ENCODE data around the gene OVOL1. TPM values are rescaled to one million over a fixed set of nuclear protein-coding genes. Genes with fewer than 3 reads are reported as not detected.

OVOL1 gene
- total and polyA plus RNA-seq, 2 of the 8 experiments (the other 6 are each of a cell fraction or from before 2014, with no cell fraction given): 2.6 to 3.4 TPM

GRCh38 chr11:65790104-65790901, 3.4 kb downstream of the OVOL1 start:
- peaks cover 18 to 36% (median 32%) of the 10 kb centered on the region in 4 experiments for H3K27me3 ChIP-seq (replicated peaks in 1 of 4; ENCODE audit: control insufficient read depth in 3 of 4, extremely low read depth in 1 of 4, insufficient read depth in 3 of 4, low read length in 3 of 4)
- 88% methylated on average over 13 of the region's 13 CpGs; no CpG with 5 or more reads in 1 of the 2 experiments for WGBS, 2 experiments (ENCODE audit: extremely low coverage in 1 of 2, insufficient coverage in 1 of 2, insufficient read length in 1 of 2, insufficient replicate concordance in 2 of 2, low coverage in 1 of 2, low lambda C conversion rate in 2 of 2, missing lambda C conversion rate in 1 of 2)
- H3K4me2 ChIP-seq (ENCODE audit: insufficient read depth in 1 of 2, low read depth in 2 of 2, low read length in 2 of 2): peak overlapping the region in 1 of 2 experiments; percentile 11; a peak in 1 of 4 replicates
- no peak for TF ChIP-seq EP300 (IDR thresholded peaks at IDR 0.05; ENCODE audit: borderline replicate concordance in 1 of 2, low read depth in 2 of 2, low read length in 2 of 2)
- TF ChIP-seq MAFK (IDR thresholded peaks at IDR 0.05; ENCODE audit: low read depth, low read length): no peak
- TF ChIP-seq RBBP5 (IDR thresholded peaks at IDR 0.05; ENCODE audit: borderline replicate concordance, low read depth, low read length): no peak
- no peak for TF ChIP-seq RXRA (IDR thresholded peaks at IDR 0.05; ENCODE audit: insufficient read depth, low read depth, low read length)
- no peak for TF ChIP-seq ATF2 (IDR thresholded peaks at IDR 0.05; ENCODE audit: low read length)
- TF ChIP-seq POU5F1 (IDR thresholded peaks at IDR 0.05; ENCODE audit: low read depth, low read length): no peak
- no peak for TF ChIP-seq GABPA (IDR thresholded peaks at IDR 0.05; ENCODE audit: borderline replicate concordance, insufficient read depth, low read length)
- no peak for TF ChIP-seq NANOG (IDR thresholded peaks at IDR 0.05; ENCODE audit: insufficient read depth, low read depth, low read length, poor library complexity, severe bottlenecking)

More at GRCh38 chr11:65790104-65790901, 3.4 kb downstream of the OVOL1 start:
- no peaks in the 10 kb centered on the region for H3K79me2 ChIP-seq (ENCODE audit: control insufficient read depth in 1 of 2, insufficient read depth in 2 of 2, low read length in 2 of 2)
- no peak overlapping the region for H2AFZ ChIP-seq (ENCODE audit: low read length)
- no peak overlapping the region for H3K14ac ChIP-seq (ENCODE audit: insufficient read length)
- H3K4me3 ChIP-seq (ENCODE audit: extremely low read depth in 1 of 4, insufficient read depth in 2 of 4, low read depth in 3 of 4, low read length in 4 of 4): no peak overlapping the region
- no peaks in the 10 kb centered on the region for H3K9me3 ChIP-seq (ENCODE audit: insufficient read depth in 2 of 2, low read depth in 1 of 2, low read length in 1 of 2)
- FAIRE-seq (no peak), DNase-seq (ENCODE audit: low read depth in 1 of 2, low spot score in 2 of 2) (no peak)
- peak overlapping the region; percentile 60 for H2BK120ac ChIP-seq (replicated peaks; ENCODE audit: low read depth, low read length)
- H2BK15ac ChIP-seq (ENCODE audit: low read length): peak overlapping the region; percentile 75; the same call in 1 of the 2 replicates
- H3K4me1 ChIP-seq (replicated peaks in 1 of 4; ENCODE audit: control insufficient read depth in 3 of 4, insufficient read depth in 4 of 4, low read length in 3 of 4): peaks cover 14 to 30% (median 25%) of the 10 kb centered on the region in 4 experiments
- CTCF ChIA-PET (ENCODE audit: partially characterized antibody): interaction anchor here (0.6 to 12.7 kb wide), 15 partner anchors 9 to 276 kb away, joined by 3 to 128 read pairs (median 4); partner anchors contain the start of genes AP5B1 and MUS81
- H4K20me1 ChIP-seq (replicated peaks in 1 of 2; ENCODE audit: control insufficient read depth in 1 of 2, insufficient read depth in 2 of 2, low read length in 2 of 2): peaks cover 0 to 3% of the 10 kb centered on the region in 2 experiments
- H3K56ac ChIP-seq (replicated peaks; ENCODE audit: insufficient read length, low read depth, low read length): no peak overlapping the region
- H3K18ac ChIP-seq (ENCODE audit: extremely low read depth, low read length): peak overlapping the region; percentile 1
- H2BK12ac ChIP-seq (ENCODE audit: low read depth, low read length): peak overlapping the region; percentile 75; the same call in 1 of the 2 replicates
- H4K5ac ChIP-seq (ENCODE audit: insufficient read length, low read depth, low read length): peak overlapping the region; percentile 22
- H3K79me1 ChIP-seq (ENCODE audit: low read depth, low read length): 0 out of 2 replicates have a peak, but pooled peaks cover 3% of the 10 kb centered on the region
- H4K91ac ChIP-seq (replicated peaks; ENCODE audit: insufficient read length, low read length): peak overlapping the region; percentile 93
- H3K23me2 ChIP-seq (ENCODE audit: low read depth, low read length): peaks cover 15% of the 10 kb centered on the region; the same call in 1 of the 2 replicates
- H3K4ac ChIP-seq (replicated peaks; ENCODE audit: insufficient read length, low read depth, low read length): peak overlapping the region; percentile 83
- peaks cover 0 to 3% (median 0%) of the 10 kb centered on the region in 4 experiments; a peak in 2 of 8 replicates for H3K36me3 ChIP-seq (ENCODE audit: control insufficient read depth in 2 of 4, insufficient read depth in 4 of 4, low read length in 3 of 4)
- H3K27ac ChIP-seq (ENCODE audit: low read depth, low read length): no peak overlapping the region
- H3K9ac ChIP-seq (replicated peaks in 1 of 4; ENCODE audit: extremely low read depth in 1 of 4, low read depth in 3 of 4, low read length in 3 of 4): no peak overlapping the region
- peak overlapping the region; percentile 68; the same call in 1 of the 2 replicates for H2BK5ac ChIP-seq (ENCODE audit: low read depth, low read length)
- POLR2A ChIA-PET (ENCODE audit: partially characterized antibody): interaction anchor here (0.9 to 3.6 kb wide), 6 partner anchors 10 to 71 kb away, joined by 3 to 20 read pairs (median 5); partner anchors contain the start of gene MUS81
- no peak overlapping the region for H2AK5ac ChIP-seq (ENCODE audit: low read depth, low read length)
- no peak overlapping the region for H3K23ac ChIP-seq (ENCODE audit: insufficient read length)
- H2BK20ac ChIP-seq (ENCODE audit: low read length): peak overlapping the region; percentile 75; the same call in 1 of the 2 replicates
- H4K8ac ChIP-seq (ENCODE audit: extremely low read depth, insufficient read depth, low read length): no peak overlapping the region
